ENCODE data around the gene TMEM267.

GRCh38 chr5:43418561-43418960, 65.1 kb downstream of the TMEM267 start:
- TF ChIP-seq CTCF (conservative IDR thresholded peaks at IDR 0.05 in 1 of 2, IDR thresholded peaks at IDR 0.05 in 1 of 2; ENCODE audit: extremely low read depth in 1 of 2, insufficient read depth in 1 of 2, low read depth in 1 of 2, low read length in 2 of 2) (no peak), EZH2 (IDR thresholded peaks at IDR 0.05; ENCODE audit: borderline replicate concordance, low read length) (no peak)
